CD14-positive monocyte (primary cell): ENCODE data around the gene ERGIC1. TPM values are rescaled to one million over a fixed set of nuclear protein-coding genes. Genes with fewer than 3 reads are reported as not detected.

ENCODE experiments used
- DNase-seq, 3 donors: peaks; one replicate each; pipeline ENCODE4 v3.0.0-alpha.2; 2011 to 2022
- H2AFZ ChIP-seq: 2 replicates; pipeline ENCODE4 v1.6.0; 2012; ENCODE audit warnings: mild to moderate bottlenecking, low read depth, low read length, inconsistent platforms; ENCODE audit not compliant: insufficient read depth, poor library complexity, severe bottlenecking
- H3K27ac ChIP-seq, 2 donors: 1 replicate in 1 of 2; 2 replicates in 1 of 2; pipeline ENCODE4 v1.5.1; 2012 to 2013; ENCODE audit warnings: low read length in 2 of 2, control low read depth in 1 of 2, inconsistent platforms in 1 of 2, low read depth in 1 of 2, mild to moderate bottlenecking in 1 of 2
- H3K27me3 ChIP-seq, 2 donors: one replicate each; pipeline versions ENCODE4 v1.6.0 to v1.6.1; 2011 to 2013; ENCODE audit warnings: low read length in 2 of 2; ENCODE audit not compliant: control insufficient read depth in 2 of 2, insufficient read depth in 2 of 2
- H3K36me3 ChIP-seq, 2 donors: replicated peaks in 1 of 2; 1 replicate in 1 of 2; 2 replicates in 1 of 2; pipeline versions ENCODE4 v1.5.1 to v1.6.1; 2012 to 2013; ENCODE audit warnings: low read length in 2 of 2, control low read depth in 1 of 2, inconsistent platforms in 1 of 2, mild to moderate bottlenecking in 1 of 2; ENCODE audit not compliant: insufficient read depth in 2 of 2, control insufficient read depth in 1 of 2
- H3K4me1 ChIP-seq, 2 donors: 1 replicate in 1 of 2; 2 replicates in 1 of 2; pipeline versions ENCODE4 v1.5.1 to v1.6.1; 2012 to 2013; ENCODE audit warnings: low read length in 2 of 2, control low read depth in 1 of 2, inconsistent platforms in 1 of 2, mild to moderate bottlenecking in 1 of 2, moderate library complexity in 1 of 2; ENCODE audit not compliant: insufficient read depth in 2 of 2, control insufficient read depth in 1 of 2
- H3K4me2 ChIP-seq: replicated peaks from 2 replicates; pipeline ENCODE3; 2012; ENCODE audit warnings: low read length, moderate library complexity, mild to moderate bottlenecking; ENCODE audit not compliant: poor library complexity, severe bottlenecking; ENCODE audit errors: extremely low read depth
- H3K4me3 ChIP-seq, 3 experiments: fragments of 200-600 bp in 1 of 3; sonication (generic) in 1 of 3; replicated peaks in 1 of 3; 1 replicate in 2 of 3; 2 replicates in 1 of 3; pipeline ENCODE4 v1.5.1; 2011 to 2013; ENCODE audit warnings: low read length in 3 of 3, mild to moderate bottlenecking in 3 of 3, control low read depth in 2 of 3, low read depth in 2 of 3, inconsistent platforms in 1 of 3, moderate library complexity in 1 of 3
- H3K79me2 ChIP-seq: 2 replicates; pipeline ENCODE4 v1.6.0; 2012; ENCODE audit warnings: mild to moderate bottlenecking, control low read depth, inconsistent platforms, low read length, moderate library complexity; ENCODE audit not compliant: insufficient read depth
- H3K9ac ChIP-seq: 2 replicates; pipeline ENCODE4 v1.6.0; 2017; ENCODE audit warnings: low read length, mild to moderate bottlenecking; ENCODE audit not compliant: insufficient read depth, poor library complexity, severe bottlenecking
- H3K9me3 ChIP-seq, 2 donors: replicated peaks in 1 of 2; 1 replicate in 1 of 2; 2 replicates in 1 of 2; pipeline versions ENCODE4 v1.5.1 to v1.6.1; 2012 to 2013; ENCODE audit warnings: low read length in 2 of 2, control low read depth in 1 of 2; ENCODE audit not compliant: control insufficient read depth in 1 of 2, insufficient read depth in 1 of 2
- H4K20me1 ChIP-seq: 2 replicates; pipeline ENCODE4 v1.6.0; 2012; ENCODE audit warnings: mild to moderate bottlenecking, low read length, control low read depth, moderate library complexity; ENCODE audit not compliant: insufficient read depth
- H3K27ac Mint-ChIP-seq, 7 donors: one replicate each; pipeline ENCODE4 v1.8.0; 2020; ENCODE audit warnings: mild to moderate bottlenecking in 7 of 7, mixed read lengths in 7 of 7, moderate library complexity in 6 of 7, inconsistent platforms in 2 of 7
- H3K27me3 Mint-ChIP-seq, 3 donors: one replicate each; pipeline ENCODE4 v1.8.0; 2021 to 2022; ENCODE audit warnings: low read depth in 3 of 3, mild to moderate bottlenecking in 3 of 3, mixed read lengths in 3 of 3, moderate library complexity in 3 of 3, inconsistent platforms in 1 of 3
- H3K36me3 Mint-ChIP-seq, 2 donors: one replicate each; pipeline ENCODE4 v1.8.0; 2020; ENCODE audit warnings: mixed read lengths in 2 of 2, inconsistent platforms in 1 of 2, mild to moderate bottlenecking in 1 of 2
- H3K4me1 Mint-ChIP-seq: one replicate; pipeline ENCODE4 v1.8.0; 2020; ENCODE audit warnings: mild to moderate bottlenecking, mixed read lengths
- H3K4me3 Mint-ChIP-seq, 2 donors: one replicate each; pipeline ENCODE4 v1.8.0; 2020; ENCODE audit warnings: mild to moderate bottlenecking in 2 of 2, mixed read lengths in 2 of 2, moderate library complexity in 1 of 2
- H3K9me3 Mint-ChIP-seq, 7 donors: one replicate each; pipeline ENCODE4 v1.8.0; 2020 to 2022; ENCODE audit warnings: mixed read lengths in 7 of 7, mild to moderate bottlenecking in 6 of 7, moderate library complexity in 6 of 7, inconsistent platforms in 2 of 7
- CTCF ChIP-seq: fragments of 200-600 bp; IDR thresholded peaks from one replicate; pipeline ENCODE4 v1.8.0; 2022; ENCODE audit warnings: antibody characterized with exemption, mild to moderate bottlenecking
- WGBS: methylation state at CpG from one replicate; pipeline ENCODE4 v1.1.5; 2013; ENCODE audit warnings: missing lambda C conversion rate; ENCODE audit not compliant: insufficient coverage; 5-methylcytosine and 5-hydroxymethylcytosine counted together
- intact Hi-C, 2 donors: fragments of 100-400 bp; cut with micrococcal nuclease; formaldehyde crosslinking; loops; one replicate each; pipeline versions ENCODE4 v1.15.0 to v1.15.1; 2023
- polyA plus RNA-seq, 3 donors: library from polyadenylated mRNA; depleted of rRNA in 1 of 3; unstranded in 2 of 3; stranded (reverse) in 1 of 3; fragments of 300-500 nt in 2 of 3; fragments of >200 nt in 1 of 3; fragmentation: Illumina TruSeq in 2 of 3; gene quantifications; 1 replicate in 2 of 3; 2 replicates in 1 of 3; pipeline ENCODE4 v1.2.3, GENCODE V29; 2012 to 2021

The ERGIC1 gene
- polyA plus RNA-seq, 3 donors: 28.3 to 76.2 (median 34.1) TPM

GRCh38 chr5:172864747-172865146, 30.7 kb downstream of the ERGIC1 start:
- DNase-seq: no peak

GRCh38 chr5:172866378-172866777, 32.3 kb downstream of the ERGIC1 start:
- Mint-ChIP-seq H3K27me3 (peaks cover 0 to 5% (median 2%) of the 10 kb centered on the region in 3 donors), H3K36me3 (peaks cover 20 to 23% of the 10 kb centered on the region in 2 donors), H3K4me1 (peaks cover 13% of the 10 kb centered on the region), H3K9me3 (no peaks in the 10 kb centered on the region), H3K27ac (peak overlapping the region in 1 of 7 donors; percentile 7), H3K4me3 (no peak overlapping the region)
- Histone ChIP-seq H4K20me1 (peaks cover 2% of the 10 kb centered on the region), H3K4me3 (no peak overlapping the region), H3K4me1 (peaks cover 14 to 28% of the 10 kb centered on the region in 2 donors), H3K4me2 (no peak overlapping the region), H3K79me2 (no peaks in the 10 kb centered on the region), H3K9me3 (no peaks in the 10 kb centered on the region), H3K36me3 (peaks cover 0 to 3% of the 10 kb centered on the region in 2 donors), H3K9ac (no peak overlapping the region), H3K27me3 (no peaks in the 10 kb centered on the region), H3K27ac (no peak overlapping the region), H2AFZ (no peak overlapping the region)
- TF ChIP-seq CTCF: no peak
- intact Hi-C loops: no loop called here
- DNase-seq: no peak
- WGBS: 94% methylated on average over 2 of the region's 4 CpGs

More at GRCh38 chr5:172864747-172865146, 30.7 kb downstream of the ERGIC1 start:
- intact Hi-C loops: no loop called here
- Mint-ChIP-seq H3K9me3 (no peaks in the 10 kb centered on the region), H3K4me1 (peaks cover 18% of the 10 kb centered on the region), H3K27me3 (peaks cover 0 to 5% (median 2%) of the 10 kb centered on the region in 3 donors), H3K4me3 (no peak overlapping the region), H3K27ac (no peak overlapping the region), H3K36me3 (peaks cover 24 to 32% of the 10 kb centered on the region in 2 donors)
- H3K9me3 ChIP-seq: no peaks in the 10 kb centered on the region
- H3K27me3 ChIP-seq: no peaks in the 10 kb centered on the region
- H3K27ac ChIP-seq: no peak overlapping the region
- no peak overlapping the region for H3K4me3 ChIP-seq
- H3K4me2 ChIP-seq: no peak overlapping the region
- H4K20me1 ChIP-seq: peaks cover 8% of the 10 kb centered on the region
- no peaks in the 10 kb centered on the region for H3K36me3 ChIP-seq
- H3K4me1 ChIP-seq: peaks cover 1 to 11% of the 10 kb centered on the region in 2 donors
- no peak for TF ChIP-seq CTCF
- 100% methylated on average over 3 of the region's 7 CpGs for WGBS
- H3K9ac ChIP-seq: no peak overlapping the region
- no peak overlapping the region for H2AFZ ChIP-seq
- no peaks in the 10 kb centered on the region for H3K79me2 ChIP-seq
